HG03439 (cell line): Measurements from ENCODE around the gene SCAF11.

ENCODE experiments used
- ATAC-seq: cut with Tn5 transposase; IDR thresholded peaks from one replicate; pipeline ENCODE4 v1.9.1; 2021; ENCODE audit warnings: mild to moderate bottlenecking, moderate library complexity; ENCODE audit not compliant: unreplicated experiment

The SCAF11 gene

GRCh38 chr12:45915405-45915804 lies 75.0 kb downstream of the SCAF11 start:
- no peak for ATAC-seq

GRCh38 chr12:45914090-45914489 lies 76.3 kb downstream of the SCAF11 start:
- no peak for ATAC-seq

GRCh38 chr12:45913631-45914030 lies 76.7 kb downstream of the SCAF11 start:
- no peak for ATAC-seq

- no peak for ATAC-seq
Measured at GRCh38 chr12:45912774-45913173, 77.6 kb downstream of the SCAF11 start.

DNA sequence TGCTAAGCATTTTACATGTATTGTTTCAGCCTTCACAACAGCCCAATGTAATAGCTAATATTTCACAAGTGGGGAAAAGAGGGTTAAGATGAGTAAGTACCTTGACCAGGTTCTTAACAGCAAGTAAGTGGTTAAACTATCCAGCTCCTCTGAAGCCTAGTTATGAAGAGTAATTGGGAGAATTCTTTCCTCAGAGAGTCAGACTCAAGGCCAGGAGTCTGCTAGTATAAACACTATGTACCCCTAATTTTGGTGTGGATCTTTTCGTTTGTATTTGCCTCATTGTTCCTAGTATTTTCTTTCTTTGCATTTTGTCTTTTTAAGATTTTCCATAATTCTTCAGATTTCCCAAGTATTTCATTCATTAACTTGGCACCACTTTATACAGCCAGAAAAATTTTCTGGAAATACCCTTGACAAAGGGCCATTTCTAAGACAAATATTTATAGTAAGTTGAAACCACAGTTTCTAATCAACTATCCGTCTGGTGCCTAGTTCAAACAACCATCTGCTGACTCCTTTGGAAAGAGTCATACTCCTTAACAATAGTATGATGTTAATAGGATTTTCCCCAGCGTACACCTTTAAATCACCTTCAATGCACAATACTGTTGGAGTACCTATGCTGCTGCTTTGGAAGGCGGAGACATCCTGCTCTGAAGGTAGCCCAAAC lies 81.2 kb downstream of the SCAF11 start:
- ATAC-seq: no peak

DNA sequence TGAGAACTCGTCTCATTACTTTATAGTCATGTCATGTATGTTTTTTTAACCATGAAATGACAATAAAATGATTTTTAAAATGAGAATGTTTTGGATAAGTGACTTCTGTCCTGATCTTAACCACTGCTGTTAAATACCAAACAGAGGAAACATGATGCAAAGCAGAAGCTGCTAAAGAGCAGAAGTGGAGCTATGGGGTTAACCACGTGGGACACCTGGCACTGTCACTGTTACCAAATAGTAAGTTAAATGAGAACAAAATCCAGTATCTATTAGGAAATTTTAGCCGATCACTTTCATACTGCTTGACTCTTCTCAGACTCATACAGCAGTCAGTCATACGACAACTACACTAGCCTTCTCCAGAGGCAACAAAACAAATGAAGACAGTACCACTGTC lies 82.4 kb downstream of the SCAF11 start:
- no peak for ATAC-seq

DNA sequence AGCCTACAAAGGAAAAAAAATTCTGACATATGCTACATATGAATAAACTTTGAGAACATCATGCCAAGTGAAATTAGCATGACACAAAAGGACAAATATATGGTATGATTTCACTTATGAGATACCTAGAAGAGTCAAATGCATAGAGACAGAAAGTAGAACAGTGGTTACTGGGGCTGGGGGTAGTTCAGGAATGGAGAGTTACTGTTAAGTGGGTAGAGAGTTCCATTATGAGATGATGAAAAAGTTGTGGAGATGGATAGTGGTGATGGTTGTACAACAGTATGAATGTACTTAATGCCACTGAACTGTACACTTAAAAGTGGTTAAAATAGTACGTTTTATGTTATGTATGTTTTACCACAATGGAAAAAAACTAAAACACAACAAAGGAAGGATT lies 92.3 kb downstream of the SCAF11 start:
- no peak for ATAC-seq

DNA sequence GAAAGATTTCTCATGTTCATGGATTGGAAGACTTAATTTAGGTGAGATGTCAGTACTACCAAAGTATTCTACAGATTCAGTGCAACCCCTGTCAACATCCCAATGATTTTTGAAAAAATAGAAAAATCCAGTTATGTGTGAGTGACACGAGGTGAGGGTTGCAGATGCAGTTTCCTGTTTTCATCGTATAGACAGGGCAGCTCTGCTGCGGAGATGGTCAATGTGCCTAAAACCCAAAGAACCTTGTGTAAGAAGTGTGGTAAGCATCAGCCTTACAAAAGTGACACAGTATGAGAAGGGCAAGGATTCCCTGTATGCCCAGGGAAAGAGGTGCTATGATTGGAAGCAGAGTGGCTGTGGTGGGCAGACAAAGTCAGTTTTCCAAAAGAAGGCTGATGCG lies 94.4 kb downstream of the SCAF11 start:
- ATAC-seq: no peak

GRCh38 chr12:45893240-45893639 lies 97.1 kb downstream of the SCAF11 start:
- no peak for ATAC-seq

- no peak for ATAC-seq
Measured at GRCh38 chr12:45890276-45890675, 100.1 kb downstream of the SCAF11 start.

GRCh38 chr12:45887544-45887943 lies 102.8 kb downstream of the SCAF11 start:
- ATAC-seq: no peak

GRCh38 chr12:45886685-45887084 lies 103.7 kb downstream of the SCAF11 start:
- ATAC-seq: no peak

DNA sequence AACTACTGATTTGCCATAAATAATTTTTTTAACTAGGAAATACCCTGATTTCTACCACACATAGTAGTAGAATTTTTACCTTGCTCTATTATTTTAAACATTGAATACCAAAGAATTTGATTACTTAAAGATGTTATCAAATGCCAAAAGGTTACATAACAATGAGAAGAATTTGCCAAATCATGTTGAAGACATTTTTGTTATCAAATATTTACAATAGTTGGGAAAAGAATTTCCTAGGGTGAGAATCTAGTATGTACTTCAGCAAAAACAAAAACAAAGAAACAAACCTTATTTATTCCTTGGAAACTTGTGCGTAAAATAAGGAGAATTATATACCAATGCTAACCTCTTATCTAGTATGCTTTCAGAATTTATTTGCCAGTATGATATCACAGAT lies 107.2 kb downstream of the SCAF11 start:
- no peak for ATAC-seq

DNA sequence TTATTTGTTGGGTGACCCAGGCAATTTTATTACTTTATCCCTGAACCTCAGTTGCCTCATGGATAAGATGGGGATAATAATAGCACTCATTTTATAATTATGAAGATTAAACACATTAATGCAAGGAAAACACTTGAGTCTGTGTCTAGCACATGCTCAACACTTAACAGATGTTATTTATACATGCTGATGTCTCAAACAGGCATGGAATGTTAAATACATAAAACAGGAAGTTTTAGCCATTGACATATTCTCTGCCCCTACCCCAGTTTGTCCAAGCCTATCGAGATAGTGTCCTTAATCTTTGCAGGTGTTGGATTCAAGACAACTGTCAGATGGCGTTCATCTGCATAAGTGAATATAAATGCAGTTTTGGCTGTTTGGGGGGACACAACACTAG lies 109.8 kb downstream of the SCAF11 start:
- no peak for ATAC-seq

DNA sequence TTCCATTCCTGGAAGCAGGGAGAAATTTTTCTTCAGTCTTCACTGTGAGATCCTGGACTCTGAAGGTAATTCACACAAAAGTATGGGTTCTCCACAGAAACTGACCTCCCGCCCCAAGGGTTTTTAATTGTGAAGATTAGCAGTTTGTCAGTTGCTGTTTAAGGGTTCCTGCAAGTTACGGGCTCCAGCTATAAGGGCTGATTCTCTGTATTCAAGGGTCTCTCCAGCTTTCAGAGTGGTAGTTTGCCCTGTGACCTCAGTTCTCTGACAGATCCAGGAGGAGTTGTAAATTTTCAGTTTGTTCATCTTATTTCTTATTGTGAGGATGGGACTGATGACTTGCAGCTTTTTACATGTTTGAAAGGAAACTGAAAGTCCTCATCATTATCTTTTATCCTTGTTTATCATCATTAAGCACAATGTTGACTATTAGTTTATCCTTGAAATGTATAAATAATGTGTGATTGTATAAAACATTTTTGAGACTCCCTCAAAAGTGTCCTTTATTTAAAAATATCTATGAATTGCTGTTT lies 110.9 kb downstream of the SCAF11 start:
- no peak for ATAC-seq

- ATAC-seq: no peak
Measured at GRCh38 chr12:45878630-45879255, 111.6 kb downstream of the SCAF11 start.

DNA sequence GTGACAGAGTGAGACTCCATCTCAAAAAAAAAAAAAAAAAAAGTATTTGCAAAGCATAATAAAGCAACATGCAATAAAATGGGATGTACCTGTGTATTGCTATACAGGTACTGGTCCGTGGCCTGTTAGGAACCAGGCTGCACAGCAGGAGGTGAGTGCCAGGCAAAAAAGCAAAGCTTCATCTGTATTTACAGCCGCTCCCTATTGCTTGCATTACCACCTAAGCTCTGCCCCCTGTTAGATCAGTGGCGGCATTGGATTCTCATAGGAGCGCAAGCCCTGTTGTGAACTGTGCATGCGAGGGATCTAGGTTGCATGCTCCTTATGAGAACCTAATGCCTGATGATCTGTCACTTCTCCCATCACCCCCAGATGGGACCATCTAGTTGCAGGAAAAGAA lies 113.3 kb downstream of the SCAF11 start:
- no peak for ATAC-seq

DNA sequence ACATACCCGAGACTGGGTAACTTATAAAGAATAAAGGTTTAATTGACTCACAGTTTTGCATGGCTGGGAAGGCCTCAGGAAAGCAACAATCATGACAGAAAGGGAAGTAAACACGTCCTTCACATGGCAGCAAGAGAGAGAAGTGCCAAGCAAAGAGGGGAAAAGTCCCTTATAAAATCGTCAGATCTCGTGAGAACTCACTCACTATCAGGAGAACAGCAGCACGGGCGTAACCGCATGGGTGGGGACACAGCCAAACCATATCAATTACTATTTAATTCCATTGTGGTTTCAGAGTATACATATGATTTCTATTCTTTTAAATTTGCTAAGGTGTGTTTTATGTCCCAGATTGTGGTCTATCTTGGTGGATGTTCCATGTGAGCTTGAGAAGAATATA lies 117.9 kb downstream of the SCAF11 start:
- no peak for ATAC-seq
